Measurements from ENCODE around the gene CD300E.

DNA sequence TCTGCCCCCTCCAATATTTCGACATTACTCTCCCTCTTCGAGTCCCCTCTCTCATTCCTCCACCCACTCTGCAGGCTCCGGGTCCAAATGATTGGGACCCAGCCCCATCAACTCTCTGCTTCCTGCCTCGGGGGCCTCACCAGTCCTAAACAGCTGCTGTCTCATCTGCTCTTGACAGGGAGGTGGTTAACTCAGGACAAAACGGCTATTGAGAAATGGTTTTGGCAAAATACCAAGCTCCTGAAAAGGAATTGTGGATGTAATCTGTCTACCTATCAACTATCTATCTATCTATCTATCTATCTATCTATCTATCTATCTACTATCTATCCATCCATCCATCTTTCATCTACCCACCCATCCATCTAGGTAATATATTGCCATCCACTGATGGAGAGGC, 58.4 kb downstream of the CD300E start:
- TF ChIP-seq, protein P1, sequence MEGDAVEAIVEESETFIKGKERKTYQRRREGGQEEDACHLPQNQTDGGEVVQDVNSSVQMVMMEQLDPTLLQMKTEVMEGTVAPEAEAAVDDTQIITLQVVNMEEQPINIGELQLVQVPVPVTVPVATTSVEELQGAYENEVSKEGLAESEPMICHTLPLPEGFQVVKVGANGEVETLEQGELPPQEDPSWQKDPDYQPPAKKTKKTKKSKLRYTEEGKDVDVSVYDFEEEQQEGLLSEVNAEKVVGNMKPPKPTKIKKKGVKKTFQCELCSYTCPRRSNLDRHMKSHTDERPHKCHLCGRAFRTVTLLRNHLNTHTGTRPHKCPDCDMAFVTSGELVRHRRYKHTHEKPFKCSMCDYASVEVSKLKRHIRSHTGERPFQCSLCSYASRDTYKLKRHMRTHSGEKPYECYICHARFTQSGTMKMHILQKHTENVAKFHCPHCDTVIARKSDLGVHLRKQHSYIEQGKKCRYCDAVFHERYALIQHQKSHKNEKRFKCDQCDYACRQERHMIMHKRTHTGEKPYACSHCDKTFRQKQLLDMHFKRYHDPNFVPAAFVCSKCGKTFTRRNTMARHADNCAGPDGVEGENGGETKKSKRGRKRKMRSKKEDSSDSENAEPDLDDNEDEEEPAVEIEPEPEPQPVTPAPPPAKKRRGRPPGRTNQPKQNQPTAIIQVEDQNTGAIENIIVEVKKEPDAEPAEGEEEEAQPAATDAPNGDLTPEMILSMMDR (IDR thresholded peaks at IDR 0.05; ENCODE audit: low read depth, low read length) = no peak
- TF ChIP-seq EZH2phosphoT487 (IDR thresholded peaks at IDR 0.05; ENCODE audit: low read depth) = no peak

Data from OCI-LY3 (cell line).